Urothelium cell line (cell line): ENCODE measurements around the gene ABTB1.
"Not testable (repeated sequence)": the region's sequence is repeated elsewhere in the genome, so short reads cannot be mapped to it uniquely, and the experiment has no call there.

Experiments
- DNase-seq: peaks from one replicate; pipeline ENCODE4 v3.0.0; 2011; ENCODE audit warnings: low spot score, mixed read lengths
- FAIRE-seq: peaks from 2 replicates; lab custom pipeline; 2011; peaks lifted over from hg19 to GRCh38; lab: Jason Lieb, UNC

The ABTB1 gene

GRCh38 chr3:127647166-127647844 lies 25.4 kb upstream of the ABTB1 start:
- DNase-seq (no peak), FAIRE-seq (no peak)

GRCh38 chr3:127647845-127648204 lies 24.9 kb upstream of the ABTB1 start:
- no peak for DNase-seq
- no peak for FAIRE-seq

GRCh38 chr3:127650236-127650635 lies 22.5 kb upstream of the ABTB1 start:
- DNase-seq (no peak), FAIRE-seq (no peak)

GRCh38 chr3:127651516-127652172 lies 21.1 kb upstream of the ABTB1 start:
- FAIRE-seq (no peak), DNase-seq (no peak)

GRCh38 chr3:127652246-127652995 lies 20.3 kb upstream of the ABTB1 start:
- FAIRE-seq (no peak), DNase-seq (peak; percentile 78)

- DNase-seq (no peak), FAIRE-seq (no peak)
Observed at GRCh38 chr3:127654374-127654773, 18.4 kb upstream of the ABTB1 start.

- not testable (repeated sequence) for FAIRE-seq, DNase-seq
Observed at GRCh38 chr3:127654993-127655392, 17.8 kb upstream of the ABTB1 start.

- no peak for FAIRE-seq
Observed at GRCh38 chr3:127655641-127656040, 17.1 kb upstream of the ABTB1 start.

GRCh38 chr3:127656906-127657305 lies 15.8 kb upstream of the ABTB1 start:
- no peak for DNase-seq
- no peak for FAIRE-seq

More at GRCh38 chr3:127655641-127656040, 17.1 kb upstream of the ABTB1 start:
- peak; percentile 46 for DNase-seq

GRCh38 chr3:127658234-127658633 lies 14.5 kb upstream of the ABTB1 start:
- FAIRE-seq (no peak), DNase-seq (no peak)

- DNase-seq, result no peak
- FAIRE-seq, result no peak
Observed at GRCh38 chr3:127660621-127661251, 12.0 kb upstream of the ABTB1 start.

- FAIRE-seq (no peak), DNase-seq (no peak)
Observed at GRCh38 chr3:127661600-127661999, 11.2 kb upstream of the ABTB1 start.

- FAIRE-seq (no peak), DNase-seq (no peak)
Observed at GRCh38 chr3:127662001-127662469, 10.7 kb upstream of the ABTB1 start.

GRCh38 chr3:127663151-127663550 lies 9.6 kb upstream of the ABTB1 start:
- DNase-seq (no peak), FAIRE-seq (no peak)

- FAIRE-seq, result no peak
Observed at GRCh38 chr3:127665165-127665564, 7.6 kb upstream of the ABTB1 start.

GRCh38 chr3:127665586-127665985 lies 7.2 kb upstream of the ABTB1 start:
- no peak for DNase-seq

More at GRCh38 chr3:127665165-127665564, 7.6 kb upstream of the ABTB1 start:
- no peak for DNase-seq

GRCh38 chr3:127666676-127667075 lies 6.1 kb upstream of the ABTB1 start:
- FAIRE-seq (no peak), DNase-seq (no peak)

More at GRCh38 chr3:127665586-127665985, 7.2 kb upstream of the ABTB1 start:
- no peak for FAIRE-seq

GRCh38 chr3:127667119-127667681 lies 5.6 kb upstream of the ABTB1 start:
- FAIRE-seq (no peak), DNase-seq (no peak)

GRCh38 chr3:127668906-127669305 lies 3.8 kb upstream of the ABTB1 start:
- no peak for DNase-seq
- no peak for FAIRE-seq

GRCh38 chr3:127669541-127670228 lies 3.1 kb upstream of the ABTB1 start:
- DNase-seq, result no peak
- no peak for FAIRE-seq
